ENCODE results near the gene POLK. TPM values are rescaled to one million over a fixed set of nuclear protein-coding genes. Genes with fewer than 3 reads are reported as not detected.

POLK gene
- total and polyA plus RNA-seq, 2 experiments from 2014 or later: 22.2 to 25.7 TPM

- WGBS, 2 experiments (ENCODE audit: low coverage in 1 of 2, low lambda C conversion rate in 2 of 2, missing lambda C conversion rate in 2 of 2): 96 to 100% methylated on average over 1 of the region's 1 CpG
- H3K36me3 ChIP-seq (ENCODE audit: low read depth): peaks cover 6% of the 10 kb centered on the region; the same call in 1 of the 2 replicates
- H3F3A ChIP-seq (ENCODE audit: insufficient read depth): peaks cover 7% of the 10 kb centered on the region; the same call in 1 of the 2 replicates
- DNase-seq: no peak
- no peak overlapping the region for H3K4me3 ChIP-seq
- peaks cover 20% of the 10 kb centered on the region for H3K4me1 ChIP-seq (ENCODE audit: insufficient read depth)
- no peak overlapping the region for H3K9ac ChIP-seq
- no peaks in the 10 kb centered on the region for H3K9me2 ChIP-seq (ENCODE audit: insufficient read depth)
- H3K79me2 ChIP-seq (ENCODE audit: insufficient read depth): peaks cover 94% of the 10 kb centered on the region
- H2AFZ ChIP-seq: no peak overlapping the region
- in situ Hi-C loops (cut with MboI): no loop called here
- H3K27ac ChIP-seq: no peak overlapping the region
- H4K20me1 ChIP-seq (ENCODE audit: insufficient read depth): peaks cover 4% of the 10 kb centered on the region; the same call in 1 of the 2 replicates
- no peak overlapping the region for H3K4me2 ChIP-seq (ENCODE audit: unreplicated experiment)
- TF ChIP-seq EZH2phosphoT487 (IDR thresholded peaks at IDR 0.05; ENCODE audit: insufficient read depth, low read depth) (no peak), EZH2 (IDR thresholded peaks at IDR 0.05; ENCODE audit: insufficient read depth, poor library complexity, severe bottlenecking) (no peak)
- H3K27me3 ChIP-seq (replicated peaks; ENCODE audit: insufficient read depth): no peaks in the 10 kb centered on the region
- H3K9me3 ChIP-seq (ENCODE audit: low read depth): no peaks in the 10 kb centered on the region
Measured at GRCh38 chr5:75507841-75508240, 3.9 kb upstream of the POLK start.

- TF ChIP-seq EZH2phosphoT487 (IDR thresholded peaks at IDR 0.05; ENCODE audit: insufficient read depth, low read depth): no peak
- TF ChIP-seq EZH2 (IDR thresholded peaks at IDR 0.05; ENCODE audit: insufficient read depth, poor library complexity, severe bottlenecking): no peak
- H4K20me1 ChIP-seq (ENCODE audit: insufficient read depth): peaks cover 4% of the 10 kb centered on the region; the same call in 1 of the 2 replicates
- peak overlapping the region; percentile 96 for H3K4me3 ChIP-seq
- WGBS, 2 experiments (ENCODE audit: low coverage in 1 of 2, low lambda C conversion rate in 2 of 2, missing lambda C conversion rate in 2 of 2): 73 to 77% methylated on average over 4 of the region's 4 CpGs
- peaks cover 7% of the 10 kb centered on the region; the same call in 1 of the 2 replicates for H3F3A ChIP-seq (ENCODE audit: insufficient read depth)
- H3K27me3 ChIP-seq (replicated peaks; ENCODE audit: insufficient read depth): no peaks in the 10 kb centered on the region
- peak overlapping the region; percentile 88 for H3K4me2 ChIP-seq (ENCODE audit: unreplicated experiment)
- peak overlapping the region; percentile 94 for H2AFZ ChIP-seq
- H3K27ac ChIP-seq: peak overlapping the region; percentile 72
- peaks cover 36% of the 10 kb centered on the region for H3K4me1 ChIP-seq (ENCODE audit: insufficient read depth)
- no peaks in the 10 kb centered on the region for H3K9me3 ChIP-seq (ENCODE audit: low read depth)
- peak overlapping the region; percentile 90 for H3K9ac ChIP-seq
- peaks cover 3% of the 10 kb centered on the region; the same call in 1 of the 2 replicates for H3K36me3 ChIP-seq (ENCODE audit: low read depth)
- peaks cover 96% of the 10 kb centered on the region for H3K79me2 ChIP-seq (ENCODE audit: insufficient read depth)
- no peak for DNase-seq
- in situ Hi-C loops (cut with MboI): no loop called here
- H3K9me2 ChIP-seq (ENCODE audit: insufficient read depth): no peaks in the 10 kb centered on the region
Measured at GRCh38 chr5:75509546-75509945, 2.1 kb upstream of the POLK start.

- peaks cover 4% of the 10 kb centered on the region; the same call in 1 of the 2 replicates for H4K20me1 ChIP-seq (ENCODE audit: insufficient read depth)
- peak overlapping the region; percentile 72 for H3K27ac ChIP-seq
- peak overlapping the region; percentile 94 for H2AFZ ChIP-seq
Measured at GRCh38 chr5:75509956-75510355, 1.7 kb upstream of the POLK start.

GRCh38 chr5:75510417-75510835 is 1.3 kb upstream of the POLK start:
- Histone ChIP-seq H3K27ac (peak overlapping the region; percentile 72; the same call in 1 of the 2 replicates), H3K9me2 (ENCODE audit: insufficient read depth) (no peaks in the 10 kb centered on the region), H4K20me1 (ENCODE audit: insufficient read depth) (peaks cover 4% of the 10 kb centered on the region; the same call in 1 of the 2 replicates), H3K36me3 (ENCODE audit: low read depth) (no peaks in the 10 kb centered on the region), H3F3A (ENCODE audit: insufficient read depth) (peaks cover 7% of the 10 kb centered on the region; the same call in 1 of the 2 replicates), H3K4me2 (ENCODE audit: unreplicated experiment) (peak overlapping the region; percentile 88), H3K27me3 (replicated peaks; ENCODE audit: insufficient read depth) (no peaks in the 10 kb centered on the region), H3K4me1 (ENCODE audit: insufficient read depth) (peaks cover 36% of the 10 kb centered on the region), H3K4me3 (peak overlapping the region; percentile 96), H2AFZ (peak overlapping the region; percentile 94), H3K9ac (peak overlapping the region; percentile 90), H3K9me3 (ENCODE audit: low read depth) (no peaks in the 10 kb centered on the region), H3K79me2 (ENCODE audit: insufficient read depth) (peaks cover 96% of the 10 kb centered on the region)
- 1% methylated on average over 15 of the region's 15 CpGs for WGBS, 2 experiments (ENCODE audit: low coverage in 1 of 2, low lambda C conversion rate in 2 of 2, missing lambda C conversion rate in 2 of 2)
- TF ChIP-seq EZH2 (IDR thresholded peaks at IDR 0.05; ENCODE audit: insufficient read depth, poor library complexity, severe bottlenecking) (no peak), EZH2phosphoT487 (IDR thresholded peaks at IDR 0.05; ENCODE audit: insufficient read depth, low read depth) (no peak)
- in situ Hi-C loops (cut with MboI): no loop called here
- peak; percentile 73 for DNase-seq

More at GRCh38 chr5:75509956-75510355, 1.7 kb upstream of the POLK start:
- WGBS, 2 experiments (ENCODE audit: low coverage in 1 of 2, low lambda C conversion rate in 2 of 2, missing lambda C conversion rate in 2 of 2): 0 to 8% methylated on average over 1 of the region's 1 CpG
- no peaks in the 10 kb centered on the region for H3K36me3 ChIP-seq (ENCODE audit: low read depth)
- H3K4me2 ChIP-seq (ENCODE audit: unreplicated experiment): peak overlapping the region; percentile 88
- DNase-seq: peak; percentile 72
- no peaks in the 10 kb centered on the region for H3K9me2 ChIP-seq (ENCODE audit: insufficient read depth)
- H3K4me3 ChIP-seq: peak overlapping the region; percentile 96
- peaks cover 36% of the 10 kb centered on the region for H3K4me1 ChIP-seq (ENCODE audit: insufficient read depth)
- H3K27me3 ChIP-seq (replicated peaks; ENCODE audit: insufficient read depth): no peaks in the 10 kb centered on the region
- H3K79me2 ChIP-seq (ENCODE audit: insufficient read depth): peaks cover 96% of the 10 kb centered on the region
- TF ChIP-seq EZH2 (IDR thresholded peaks at IDR 0.05; ENCODE audit: insufficient read depth, poor library complexity, severe bottlenecking) (no peak), EZH2phosphoT487 (IDR thresholded peaks at IDR 0.05; ENCODE audit: insufficient read depth, low read depth) (no peak)
- no peaks in the 10 kb centered on the region for H3K9me3 ChIP-seq (ENCODE audit: low read depth)
- in situ Hi-C loops (cut with MboI): no loop called here
- peak overlapping the region; percentile 90 for H3K9ac ChIP-seq
- H3F3A ChIP-seq (ENCODE audit: insufficient read depth): peaks cover 7% of the 10 kb centered on the region; the same call in 1 of the 2 replicates
